PFSK-1 (cell line): Measurements from ENCODE around the gene ERGIC3.

ENCODE experiments used
- FOXP2 ChIP-seq: optimal IDR thresholded peaks from 2 replicates; pipeline ENCODE3; 2011; ENCODE audit warnings: borderline replicate concordance, control low read depth, inconsistent platforms; ENCODE audit not compliant: insufficient read depth; ENCODE audit errors: extremely low read length, extremely low read depth
- POLR2AphosphoS5 ChIP-seq: IDR thresholded peaks from 2 replicates; pipeline ENCODE4 v1.6.1; 2012; ENCODE audit warnings: low read depth, mild to moderate bottlenecking, control low read depth, low read length, moderate library complexity
- SIN3A ChIP-seq: IDR thresholded peaks from 2 replicates; pipeline ENCODE4 v1.6.1; 2012; ENCODE audit warnings: mild to moderate bottlenecking, low read length, moderate library complexity, borderline replicate concordance; ENCODE audit not compliant: insufficient read depth
- TAF1 ChIP-seq: IDR thresholded peaks from 2 replicates; pipeline ENCODE4 v1.6.1; 2012; ENCODE audit warnings: low read length, control low read depth, borderline replicate concordance; ENCODE audit not compliant: insufficient read depth
- TF ChIP-seq, protein P1 (sequence below), 2 experiments: IDR thresholded peaks; 2 replicates each; pipeline versions ENCODE4 v1.6.1 to v1.8.0; 2011 to 2012; ENCODE audit warnings: low read depth in 2 of 2, low read length in 2 of 2, control low read depth in 1 of 2, inconsistent platforms in 1 of 2, mild to moderate bottlenecking in 1 of 2, moderate library complexity in 1 of 2; ENCODE audit not compliant: insufficient read depth in 1 of 2

The ERGIC3 gene

DNA sequence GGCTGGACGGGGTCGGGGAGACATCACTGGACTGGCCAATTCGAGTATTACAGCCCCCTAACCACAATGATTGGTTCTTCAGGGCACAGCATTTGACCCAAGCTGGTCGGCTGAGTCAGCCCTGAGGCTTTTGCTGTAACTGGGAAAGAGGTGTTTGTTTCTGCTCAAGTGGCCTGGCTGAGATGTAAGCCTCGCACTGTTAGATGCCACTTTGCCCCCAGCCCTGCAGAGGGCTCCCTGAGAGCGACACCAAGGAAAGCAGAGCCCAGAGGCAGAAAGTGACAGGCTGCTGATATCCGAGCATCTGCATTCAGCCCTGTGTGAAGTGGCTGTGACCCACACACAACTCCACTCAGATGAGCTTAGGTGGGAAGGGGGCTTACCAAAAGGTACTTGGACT lies 19.4 kb downstream of the ERGIC3 start:
- TF ChIP-seq FOXP2 (no peak), SIN3A (no peak), TAF1 (no peak), POLR2AphosphoS5 (no peak)
- TF ChIP-seq, protein P1, sequence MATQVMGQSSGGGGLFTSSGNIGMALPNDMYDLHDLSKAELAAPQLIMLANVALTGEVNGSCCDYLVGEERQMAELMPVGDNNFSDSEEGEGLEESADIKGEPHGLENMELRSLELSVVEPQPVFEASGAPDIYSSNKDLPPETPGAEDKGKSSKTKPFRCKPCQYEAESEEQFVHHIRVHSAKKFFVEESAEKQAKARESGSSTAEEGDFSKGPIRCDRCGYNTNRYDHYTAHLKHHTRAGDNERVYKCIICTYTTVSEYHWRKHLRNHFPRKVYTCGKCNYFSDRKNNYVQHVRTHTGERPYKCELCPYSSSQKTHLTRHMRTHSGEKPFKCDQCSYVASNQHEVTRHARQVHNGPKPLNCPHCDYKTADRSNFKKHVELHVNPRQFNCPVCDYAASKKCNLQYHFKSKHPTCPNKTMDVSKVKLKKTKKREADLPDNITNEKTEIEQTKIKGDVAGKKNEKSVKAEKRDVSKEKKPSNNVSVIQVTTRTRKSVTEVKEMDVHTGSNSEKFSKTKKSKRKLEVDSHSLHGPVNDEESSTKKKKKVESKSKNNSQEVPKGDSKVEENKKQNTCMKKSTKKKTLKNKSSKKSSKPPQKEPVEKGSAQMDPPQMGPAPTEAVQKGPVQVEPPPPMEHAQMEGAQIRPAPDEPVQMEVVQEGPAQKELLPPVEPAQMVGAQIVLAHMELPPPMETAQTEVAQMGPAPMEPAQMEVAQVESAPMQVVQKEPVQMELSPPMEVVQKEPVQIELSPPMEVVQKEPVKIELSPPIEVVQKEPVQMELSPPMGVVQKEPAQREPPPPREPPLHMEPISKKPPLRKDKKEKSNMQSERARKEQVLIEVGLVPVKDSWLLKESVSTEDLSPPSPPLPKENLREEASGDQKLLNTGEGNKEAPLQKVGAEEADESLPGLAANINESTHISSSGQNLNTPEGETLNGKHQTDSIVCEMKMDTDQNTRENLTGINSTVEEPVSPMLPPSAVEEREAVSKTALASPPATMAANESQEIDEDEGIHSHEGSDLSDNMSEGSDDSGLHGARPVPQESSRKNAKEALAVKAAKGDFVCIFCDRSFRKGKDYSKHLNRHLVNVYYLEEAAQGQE (IDR thresholded peaks at IDR 0.05; ENCODE audit: insufficient read depth in 1 of 2, low read depth in 2 of 2, low read length in 2 of 2) = no peak

DNA sequence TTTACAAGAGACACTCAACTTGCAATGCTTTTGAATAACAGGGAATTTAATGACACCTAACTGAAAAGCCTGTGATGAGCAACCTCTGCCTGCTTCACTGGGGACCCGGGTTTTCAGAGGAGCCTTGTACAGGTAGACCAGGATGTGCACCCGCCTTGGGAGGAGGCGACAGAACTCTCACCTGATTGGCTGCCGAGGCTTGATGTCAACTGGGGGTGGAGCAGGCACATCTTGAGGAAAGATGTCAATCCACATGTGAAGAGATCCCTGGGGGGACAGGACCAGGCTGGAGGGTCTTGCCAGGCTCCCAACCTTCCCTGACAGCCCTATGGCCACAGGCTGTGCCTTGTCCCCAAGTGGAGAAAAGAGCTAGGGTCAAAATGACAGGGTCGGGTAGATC lies 19.8 kb downstream of the ERGIC3 start:
- TF ChIP-seq SIN3A = no peak
- TF ChIP-seq POLR2AphosphoS5 = no peak
- no peak for TF ChIP-seq TAF1
- TF ChIP-seq, protein P1 (IDR thresholded peaks at IDR 0.05; ENCODE audit: insufficient read depth in 1 of 2, low read depth in 2 of 2, low read length in 2 of 2) = no peak
- no peak for TF ChIP-seq FOXP2

GRCh38 chr20:35562541-35563110 lies 20.7 kb downstream of the ERGIC3 start:
- TF ChIP-seq SIN3A (no peak), FOXP2 (no peak)

GRCh38 chr20:35563834-35564233 lies 22.0 kb downstream of the ERGIC3 start:
- TF ChIP-seq, protein P1 (IDR thresholded peaks at IDR 0.05; ENCODE audit: insufficient read depth in 1 of 2, low read depth in 2 of 2, low read length in 2 of 2) = no peak
- no peak for TF ChIP-seq FOXP2
- no peak for TF ChIP-seq TAF1
- TF ChIP-seq SIN3A = no peak

- TF ChIP-seq SIN3A = no peak
- TF ChIP-seq, protein P1 (IDR thresholded peaks at IDR 0.05; ENCODE audit: insufficient read depth in 1 of 2, low read depth in 2 of 2, low read length in 2 of 2) = no peak
- TF ChIP-seq FOXP2 = no peak
- TF ChIP-seq TAF1 = no peak
- TF ChIP-seq POLR2AphosphoS5 = no peak
Observed at GRCh38 chr20:35564905-35565304, 23.0 kb downstream of the ERGIC3 start.
